SK-N-SH treated with all-trans-retinoic acid at 6 μM for 48 hours (cell line): ENCODE results near the gene REV3L.

Source experiments
- OSR1 ChIP-seq: fragments of 250-450 bp; sonication (Bioruptor Pico); IDR thresholded peaks from 2 replicates; pipeline ENCODE4 v1.8.0; 2022; ENCODE audit warnings: moderate library complexity, mild to moderate bottlenecking, inconsistent platforms
- PATZ1 ChIP-seq: fragments of 250-450 bp; sonication (Bioruptor Pico); IDR thresholded peaks from 2 replicates; pipeline ENCODE4 v1.8.0; 2020; ENCODE audit warnings: mild to moderate bottlenecking, moderate library complexity, borderline replicate concordance
- PPARA ChIP-seq: fragments of 250-450 bp; sonication (Bioruptor Pico); IDR thresholded peaks from 2 replicates; pipeline ENCODE4 v1.5.0; 2020; ENCODE audit warnings: mild to moderate bottlenecking, borderline replicate concordance
- RARB ChIP-seq: fragments of 250-450 bp; sonication (Bioruptor Pico); IDR thresholded peaks from 2 replicates; pipeline ENCODE4 v1.8.0; 2021; ENCODE audit warnings: mild to moderate bottlenecking, moderate library complexity
- TOX ChIP-seq: fragments of 250-450 bp; sonication (Bioruptor Pico); IDR thresholded peaks from 2 replicates; pipeline ENCODE4 v1.8.0; 2021; ENCODE audit warnings: mild to moderate bottlenecking, moderate library complexity, borderline replicate concordance
- ZFP30 ChIP-seq: fragments of 450-650 bp; formaldehyde crosslinking; IDR thresholded peaks from 2 replicates; pipeline ENCODE4 v1.5.0; 2022; ENCODE audit warnings: mild to moderate bottlenecking, moderate library complexity
- ZNF70 ChIP-seq: fragments of 450-650 bp; formaldehyde crosslinking; IDR thresholded peaks from 2 replicates; pipeline ENCODE4 v1.5.0; 2020; ENCODE audit warnings: mild to moderate bottlenecking, moderate library complexity

- TF ChIP-seq OSR1 (CRISPR knock-in tag) (no peak), RARB (CRISPR knock-in tag) (no peak), TOX (CRISPR knock-in tag) (no peak), PATZ1 (CRISPR knock-in tag) (no peak), PPARA (CRISPR knock-in tag) (no peak), ZFP30 (CRISPR knock-in tag) (no peak), ZNF70 (no peak)
Observed at GRCh38 chr6:111490067-111490466, 7.0 kb upstream of the REV3L start.
